Measurements from ENCODE around the gene LIF.

Gene LIF

GRCh38 chr22:30219668-30220278, 26.8 kb downstream of the LIF start:
- Histone ChIP-seq H3K36me3 (ENCODE audit: insufficient read depth, low read length) (no peaks in the 10 kb centered on the region), H3K79me2 (ENCODE audit: insufficient read depth, low read length) (no peaks in the 10 kb centered on the region), H3K9me3 (ENCODE audit: insufficient read depth, low read depth, low read length) (no peaks in the 10 kb centered on the region), H3K4me1 (ENCODE audit: insufficient read depth, low read length, poor library complexity, severe bottlenecking) (peaks cover 30% of the 10 kb centered on the region), H3F3A (ENCODE audit: low read depth) (no peaks in the 10 kb centered on the region), H3K4me3 (ENCODE audit: low read length, poor library complexity, severe bottlenecking) (no peak overlapping the region), H3K9ac (ENCODE audit: low read depth, low read length, poor library complexity, severe bottlenecking) (no peak overlapping the region), H3K4me2 (ENCODE audit: low read depth, low read length, poor library complexity, severe bottlenecking) (no peak overlapping the region), H3K9me2 (replicated peaks; ENCODE audit: low read depth, low read length) (no peaks in the 10 kb centered on the region), H4K20me1 (ENCODE audit: insufficient read depth, low read length, poor library complexity, severe bottlenecking) (no peaks in the 10 kb centered on the region), H3K27me3 (ENCODE audit: insufficient read depth, low read length, poor library complexity, severe bottlenecking) (no peaks in the 10 kb centered on the region), H2AFZ (ENCODE audit: low read length) (no peak overlapping the region)
- TF ChIP-seq CTCF (conservative IDR thresholded peaks at IDR 0.05; ENCODE audit: low read length) (no peak), EZH2phosphoT487 (IDR thresholded peaks at IDR 0.05; ENCODE audit: borderline replicate concordance) (no peak)

GRCh38 chr22:30219049-30219654, 27.4 kb downstream of the LIF start:
- no peaks in the 10 kb centered on the region for H3K9me2 ChIP-seq (replicated peaks; ENCODE audit: low read depth, low read length)
- no peaks in the 10 kb centered on the region for H4K20me1 ChIP-seq (ENCODE audit: insufficient read depth, low read length, poor library complexity, severe bottlenecking)
- no peak overlapping the region for H2AFZ ChIP-seq (ENCODE audit: low read length)
- H3K9me3 ChIP-seq (ENCODE audit: insufficient read depth, low read depth, low read length): no peaks in the 10 kb centered on the region
- H3K79me2 ChIP-seq (ENCODE audit: insufficient read depth, low read length): no peaks in the 10 kb centered on the region
- no peaks in the 10 kb centered on the region for H3F3A ChIP-seq (ENCODE audit: low read depth)
- no peak overlapping the region for H3K4me2 ChIP-seq (ENCODE audit: low read depth, low read length, poor library complexity, severe bottlenecking)
- no peak overlapping the region for H3K9ac ChIP-seq (ENCODE audit: low read depth, low read length, poor library complexity, severe bottlenecking)
- no peak overlapping the region for H3K4me3 ChIP-seq (ENCODE audit: low read length, poor library complexity, severe bottlenecking)
- H3K36me3 ChIP-seq (ENCODE audit: insufficient read depth, low read length): no peaks in the 10 kb centered on the region
- TF ChIP-seq EZH2phosphoT487 (IDR thresholded peaks at IDR 0.05; ENCODE audit: borderline replicate concordance): no peak
- no peak for TF ChIP-seq CTCF (conservative IDR thresholded peaks at IDR 0.05; ENCODE audit: low read length)
- peaks cover 27% of the 10 kb centered on the region for H3K4me1 ChIP-seq (ENCODE audit: insufficient read depth, low read length, poor library complexity, severe bottlenecking)
- no peaks in the 10 kb centered on the region for H3K27me3 ChIP-seq (ENCODE audit: insufficient read depth, low read length, poor library complexity, severe bottlenecking)

GRCh38 chr22:30217698-30218560, 28.6 kb downstream of the LIF start:
- Histone ChIP-seq H3K27me3 (ENCODE audit: insufficient read depth, low read length, poor library complexity, severe bottlenecking) (no peaks in the 10 kb centered on the region), H3K9ac (ENCODE audit: low read depth, low read length, poor library complexity, severe bottlenecking) (no peak overlapping the region), H4K20me1 (ENCODE audit: insufficient read depth, low read length, poor library complexity, severe bottlenecking) (no peaks in the 10 kb centered on the region)

More at GRCh38 chr22:30217698-30218560, 28.6 kb downstream of the LIF start:
- Histone ChIP-seq H3K36me3 (ENCODE audit: insufficient read depth, low read length) (no peaks in the 10 kb centered on the region), H3K4me3 (ENCODE audit: low read length, poor library complexity, severe bottlenecking) (no peak overlapping the region), H3K9me3 (ENCODE audit: insufficient read depth, low read depth, low read length) (no peaks in the 10 kb centered on the region), H3F3A (ENCODE audit: low read depth) (no peaks in the 10 kb centered on the region), H2AFZ (ENCODE audit: low read length) (no peak overlapping the region), H3K4me1 (ENCODE audit: insufficient read depth, low read length, poor library complexity, severe bottlenecking) (peaks cover 26% of the 10 kb centered on the region), H3K4me2 (ENCODE audit: low read depth, low read length, poor library complexity, severe bottlenecking) (no peak overlapping the region), H3K9me2 (replicated peaks; ENCODE audit: low read depth, low read length) (no peaks in the 10 kb centered on the region), H3K79me2 (ENCODE audit: insufficient read depth, low read length) (no peaks in the 10 kb centered on the region)
- TF ChIP-seq CTCF (conservative IDR thresholded peaks at IDR 0.05; ENCODE audit: low read length) (no peak), EZH2phosphoT487 (IDR thresholded peaks at IDR 0.05; ENCODE audit: borderline replicate concordance) (no peak)
